Caki2 (cell line): ENCODE measurements around the gene SIL1. TPM values are rescaled to one million over a fixed set of nuclear protein-coding genes. Genes with fewer than 3 reads are reported as not detected.

ENCODE experiments used
- DNase-seq: peaks from one replicate; pipeline ENCODE4 v3.0.0-alpha.2; 2015; ENCODE audit warnings: low read depth
- in situ Hi-C: cut with HindIII; loops from 2 replicates; pipeline ENCODE4 v1.10.0; 2016; ENCODE audit warnings: low sequenced_read_pairs, low pct_unique_long_range_greater_than_20kb, mixed read lengths
- total RNA-seq: library from RNA; depleted of rRNA; stranded (reverse); fragments of >200 nt; shearing (Covaris generic); gene quantifications from 2 replicates; pipeline ENCODE4 v1.2.3, GENCODE V29; 2014; ENCODE audit warnings: low replicate concordance

SIL1 gene
- total RNA-seq, 1 experiment from 2014 or later = 57.6 TPM

GRCh38 chr5:138985256-138985655 lies 212.9 kb downstream of the SIL1 start:
- in situ Hi-C loops = no loop called here
- peak; percentile 45 for DNase-seq

GRCh38 chr5:138983984-138984383 lies 214.2 kb downstream of the SIL1 start:
- no peak for DNase-seq
- in situ Hi-C loops = no loop called here

GRCh38 chr5:138981586-138981985 lies 216.6 kb downstream of the SIL1 start:
- in situ Hi-C loops = no loop called here
- no peak for DNase-seq

GRCh38 chr5:138981131-138981530 lies 217.0 kb downstream of the SIL1 start:
- no peak for DNase-seq
- in situ Hi-C loops = no loop called here

GRCh38 chr5:138980441-138980840 lies 217.7 kb downstream of the SIL1 start:
- in situ Hi-C loops = no loop called here

GRCh38 chr5:138979684-138980280 lies 218.4 kb downstream of the SIL1 start:
- DNase-seq = no peak
- in situ Hi-C loops = no loop called here

More at GRCh38 chr5:138980441-138980840, 217.7 kb downstream of the SIL1 start:
- no peak for DNase-seq

GRCh38 chr5:138978581-138978980 lies 219.6 kb downstream of the SIL1 start:
- no peak for DNase-seq

GRCh38 chr5:138978080-138978479 lies 220.1 kb downstream of the SIL1 start:
- in situ Hi-C loops = no loop called here
- no peak for DNase-seq

More at GRCh38 chr5:138978581-138978980, 219.6 kb downstream of the SIL1 start:
- in situ Hi-C loops = no loop called here

- no peak for DNase-seq
- in situ Hi-C loops = no loop called here
Observed at GRCh38 chr5:138975098-138975847, 222.9 kb downstream of the SIL1 start.

GRCh38 chr5:138974227-138975063 lies 223.7 kb downstream of the SIL1 start:
- in situ Hi-C loops = no loop called here
- no peak for DNase-seq

GRCh38 chr5:138972836-138973235 lies 225.3 kb downstream of the SIL1 start:
- in situ Hi-C loops = no loop called here
- DNase-seq = no peak

GRCh38 chr5:138972230-138972629 lies 225.9 kb downstream of the SIL1 start:
- in situ Hi-C loops = no loop called here
- no peak for DNase-seq

- no peak for DNase-seq
- in situ Hi-C loops = no loop called here
Observed at GRCh38 chr5:138969323-138970002, 228.7 kb downstream of the SIL1 start.

GRCh38 chr5:138968601-138969000 lies 229.6 kb downstream of the SIL1 start:
- DNase-seq = no peak
- in situ Hi-C loops = no loop called here

- in situ Hi-C loops = no loop called here
- peak; percentile 25 for DNase-seq
Observed at GRCh38 chr5:138967791-138968448, 230.2 kb downstream of the SIL1 start.

- in situ Hi-C loops = no loop called here
- no peak for DNase-seq
Observed at GRCh38 chr5:138966236-138966985, 231.8 kb downstream of the SIL1 start.

- DNase-seq = no peak
- in situ Hi-C loops = no loop called here
Observed at GRCh38 chr5:138965626-138966025, 232.5 kb downstream of the SIL1 start.
